LNCAP (cell line): ENCODE results near the gene CNKSR3.

Experiments used
- CTCF ChIP-seq: fragments of 450-650 bp; IDR thresholded peaks from 2 replicates; pipeline ENCODE4 v1.5.1; 2017; ENCODE audit warnings: mild to moderate bottlenecking

CNKSR3 gene

GRCh38 chr6:154410619-154411072 is 99.8 kb downstream of the CNKSR3 start:
- no peak for TF ChIP-seq CTCF

GRCh38 chr6:154408891-154409500 is 101.5 kb downstream of the CNKSR3 start:
- TF ChIP-seq CTCF = 0 out of 2 replicates have a peak, but pooled peaks have one; percentile 8

GRCh38 chr6:154407440-154407839 is 103.0 kb downstream of the CNKSR3 start:
- TF ChIP-seq CTCF = no peak

- TF ChIP-seq CTCF = no peak
Measured at GRCh38 chr6:154406869-154407268, 103.6 kb downstream of the CNKSR3 start.

GRCh38 chr6:154406301-154406700 is 104.2 kb downstream of the CNKSR3 start:
- TF ChIP-seq CTCF = no peak

GRCh38 chr6:154404791-154405400 is 105.6 kb downstream of the CNKSR3 start:
- no peak for TF ChIP-seq CTCF

GRCh38 chr6:154403788-154404187 is 106.7 kb downstream of the CNKSR3 start:
- no peak for TF ChIP-seq CTCF
